Osteoblast (primary cell): ENCODE data around the gene CDR2. TPM values are rescaled to one million over a fixed set of nuclear protein-coding genes. Genes with fewer than 3 reads are reported as not detected.

Source experiments
- DNase-seq: peaks from one replicate; pipeline ENCODE4 v3.0.0; 2011; ENCODE audit warnings: low spot score, mixed read lengths; ENCODE audit not compliant: insufficient read length; ENCODE audit errors: missing footprints
- H2AFZ ChIP-seq: 2 replicates; pipeline ENCODE4 v1.6.0; 2011; ENCODE audit warnings: mild to moderate bottlenecking, low read length
- H3K27ac ChIP-seq: 2 replicates; pipeline ENCODE4 v1.5.1; 2011; ENCODE audit warnings: mild to moderate bottlenecking, low read depth, low read length, moderate library complexity
- H3K27me3 ChIP-seq: 2 replicates; pipeline ENCODE4 v1.6.0; 2012; ENCODE audit warnings: mild to moderate bottlenecking, control low read depth, inconsistent platforms, low read length, moderate library complexity; ENCODE audit not compliant: insufficient read depth
- H3K36me3 ChIP-seq: 2 replicates; pipeline ENCODE4 v1.5.1; 2011; ENCODE audit warnings: mild to moderate bottlenecking, low read length, control low read depth, moderate library complexity; ENCODE audit not compliant: insufficient read depth
- H3K4me1 ChIP-seq: 2 replicates; pipeline ENCODE4 v1.5.1; 2011; ENCODE audit warnings: mild to moderate bottlenecking, low read length, control low read depth, moderate library complexity; ENCODE audit not compliant: insufficient read depth
- H3K4me2 ChIP-seq: 2 replicates; pipeline ENCODE4 v1.6.0; 2011; ENCODE audit warnings: mild to moderate bottlenecking, low read length; ENCODE audit not compliant: insufficient read depth
- H3K4me3 ChIP-seq: fragments of 200-600 bp; sonication (generic); 3 replicates; pipeline ENCODE4 v1.5.1; 2012; ENCODE audit warnings: mild to moderate bottlenecking, low read length, inconsistent platforms; ENCODE audit not compliant: insufficient read depth
- H3K79me2 ChIP-seq: 2 replicates; pipeline ENCODE4 v1.6.0; 2012; ENCODE audit warnings: mild to moderate bottlenecking, low read length, control low read depth, inconsistent platforms; ENCODE audit not compliant: insufficient read depth
- H3K9me3 ChIP-seq: 2 replicates; pipeline ENCODE4 v1.5.1; 2011; ENCODE audit warnings: low read depth, low read length, control low read depth
- H4K20me1 ChIP-seq: 2 replicates; pipeline ENCODE4 v1.6.0; 2012; ENCODE audit warnings: mild to moderate bottlenecking, low read length, control low read depth; ENCODE audit not compliant: insufficient read depth
- total RNA-seq: library from RNA; depleted of rRNA; stranded (reverse); fragments of >200 nt; gene quantifications from 2 replicates; pipeline ENCODE4 v1.2.3, GENCODE V29; 2012
- TF ChIP-seq, protein P1 (sequence below): IDR thresholded peaks from 2 replicates; pipeline ENCODE4 v1.5.1; 2011; ENCODE audit warnings: mild to moderate bottlenecking, low read depth, low read length, moderate library complexity; ENCODE audit errors: extremely low read depth

Gene CDR2
- total RNA-seq, 1 donor = 52.5 TPM

DNA sequence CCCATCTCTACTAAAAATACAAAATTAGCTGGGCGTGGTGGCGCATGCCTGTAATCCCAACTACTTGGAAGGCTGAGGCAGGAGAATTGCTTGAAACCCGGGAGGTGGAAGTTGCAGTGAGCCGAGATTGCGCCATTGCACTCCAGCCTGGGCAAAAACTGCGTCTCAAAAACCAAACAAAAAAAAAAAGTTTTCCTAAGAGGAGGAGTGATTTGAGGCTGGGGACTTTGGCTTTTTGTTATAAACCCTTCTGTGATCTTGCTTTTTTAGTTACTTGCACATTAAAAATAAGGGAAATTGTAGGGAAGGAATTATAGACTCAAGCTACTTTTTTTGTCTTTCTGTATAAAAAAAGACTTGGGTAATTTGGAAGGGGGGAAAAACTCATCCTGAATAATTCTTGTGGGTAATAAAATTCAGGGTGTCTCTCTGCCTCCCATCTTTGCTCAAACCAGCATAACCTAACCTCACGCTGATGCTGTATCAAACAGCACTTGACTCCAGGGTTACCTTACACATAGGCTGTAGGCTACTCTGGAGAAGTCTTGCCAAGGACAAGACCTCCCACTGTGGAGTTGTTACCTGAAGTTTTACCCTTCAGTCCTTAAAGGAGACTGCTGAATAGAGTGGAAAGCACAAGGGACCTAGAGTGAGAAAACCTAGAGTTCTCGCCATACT, 1.7 kb upstream of the CDR2 start:
- DNase-seq = no peak
- Histone ChIP-seq H3K4me2 (no peak overlapping the region), H3K4me3 (no peak overlapping the region), H2AFZ (no peak overlapping the region), H3K9me3 (no peaks in the 10 kb centered on the region), H3K27ac (no peak overlapping the region), H3K79me2 (peaks cover 36% of the 10 kb centered on the region), H3K27me3 (no peaks in the 10 kb centered on the region), H3K36me3 (peaks cover 7% of the 10 kb centered on the region), H4K20me1 (peaks cover 24% of the 10 kb centered on the region), H3K4me1 (peaks cover 18% of the 10 kb centered on the region)
- TF ChIP-seq, protein P1, sequence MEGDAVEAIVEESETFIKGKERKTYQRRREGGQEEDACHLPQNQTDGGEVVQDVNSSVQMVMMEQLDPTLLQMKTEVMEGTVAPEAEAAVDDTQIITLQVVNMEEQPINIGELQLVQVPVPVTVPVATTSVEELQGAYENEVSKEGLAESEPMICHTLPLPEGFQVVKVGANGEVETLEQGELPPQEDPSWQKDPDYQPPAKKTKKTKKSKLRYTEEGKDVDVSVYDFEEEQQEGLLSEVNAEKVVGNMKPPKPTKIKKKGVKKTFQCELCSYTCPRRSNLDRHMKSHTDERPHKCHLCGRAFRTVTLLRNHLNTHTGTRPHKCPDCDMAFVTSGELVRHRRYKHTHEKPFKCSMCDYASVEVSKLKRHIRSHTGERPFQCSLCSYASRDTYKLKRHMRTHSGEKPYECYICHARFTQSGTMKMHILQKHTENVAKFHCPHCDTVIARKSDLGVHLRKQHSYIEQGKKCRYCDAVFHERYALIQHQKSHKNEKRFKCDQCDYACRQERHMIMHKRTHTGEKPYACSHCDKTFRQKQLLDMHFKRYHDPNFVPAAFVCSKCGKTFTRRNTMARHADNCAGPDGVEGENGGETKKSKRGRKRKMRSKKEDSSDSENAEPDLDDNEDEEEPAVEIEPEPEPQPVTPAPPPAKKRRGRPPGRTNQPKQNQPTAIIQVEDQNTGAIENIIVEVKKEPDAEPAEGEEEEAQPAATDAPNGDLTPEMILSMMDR = no peak

DNA sequence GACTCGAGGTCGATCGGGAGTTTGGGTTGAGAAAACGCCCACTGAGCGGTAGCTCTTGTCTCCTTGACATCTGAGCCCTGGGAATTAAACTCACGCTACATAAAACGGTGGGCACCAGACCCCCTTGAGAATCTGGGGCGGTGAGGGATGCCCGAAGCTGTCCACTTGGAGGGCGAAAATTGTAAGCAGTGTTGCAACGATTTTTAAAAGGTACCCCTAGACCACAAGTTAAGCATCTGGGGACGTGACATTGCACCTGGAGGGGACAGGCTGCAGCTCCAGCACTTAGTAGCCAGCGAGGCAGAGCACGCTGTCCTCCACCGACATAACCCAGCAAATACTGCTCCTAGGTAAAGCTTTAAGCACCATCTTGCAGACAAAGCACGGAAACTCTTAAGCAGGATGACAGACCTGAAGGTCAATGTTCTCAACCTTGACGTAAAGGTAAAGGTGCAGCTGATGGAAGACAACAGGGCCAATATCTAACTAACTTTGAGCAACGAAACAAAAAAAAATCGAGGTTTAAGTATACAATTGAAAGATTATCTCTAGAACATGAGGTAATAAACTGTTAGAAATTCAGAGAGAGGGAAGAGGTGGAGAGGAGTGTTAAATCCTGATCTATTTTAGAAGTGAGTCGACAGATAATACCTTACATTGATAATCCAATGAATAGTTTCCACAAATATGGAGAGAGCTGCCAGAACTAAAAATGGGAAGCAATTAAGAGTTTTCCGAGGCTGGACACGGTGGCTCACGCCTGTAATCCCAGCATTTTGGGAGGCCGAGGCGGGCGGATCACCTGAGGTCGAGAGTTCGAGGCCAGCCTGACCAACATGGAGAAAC, 921 bp upstream of the CDR2 start:
- Histone ChIP-seq H3K36me3 (peaks cover 13% of the 10 kb centered on the region), H3K79me2 (peaks cover 43% of the 10 kb centered on the region), H2AFZ (peak overlapping the region; percentile 90), H3K4me1 (peaks cover 24% of the 10 kb centered on the region), H3K4me2 (peak overlapping the region; percentile 98), H4K20me1 (peaks cover 30% of the 10 kb centered on the region), H3K9me3 (no peaks in the 10 kb centered on the region), H3K27ac (peak overlapping the region; percentile 52), H3K27me3 (no peaks in the 10 kb centered on the region), H3K4me3 (peak overlapping the region; percentile 93)
- DNase-seq = no peak
- TF ChIP-seq, protein P1 = no peak

DNA sequence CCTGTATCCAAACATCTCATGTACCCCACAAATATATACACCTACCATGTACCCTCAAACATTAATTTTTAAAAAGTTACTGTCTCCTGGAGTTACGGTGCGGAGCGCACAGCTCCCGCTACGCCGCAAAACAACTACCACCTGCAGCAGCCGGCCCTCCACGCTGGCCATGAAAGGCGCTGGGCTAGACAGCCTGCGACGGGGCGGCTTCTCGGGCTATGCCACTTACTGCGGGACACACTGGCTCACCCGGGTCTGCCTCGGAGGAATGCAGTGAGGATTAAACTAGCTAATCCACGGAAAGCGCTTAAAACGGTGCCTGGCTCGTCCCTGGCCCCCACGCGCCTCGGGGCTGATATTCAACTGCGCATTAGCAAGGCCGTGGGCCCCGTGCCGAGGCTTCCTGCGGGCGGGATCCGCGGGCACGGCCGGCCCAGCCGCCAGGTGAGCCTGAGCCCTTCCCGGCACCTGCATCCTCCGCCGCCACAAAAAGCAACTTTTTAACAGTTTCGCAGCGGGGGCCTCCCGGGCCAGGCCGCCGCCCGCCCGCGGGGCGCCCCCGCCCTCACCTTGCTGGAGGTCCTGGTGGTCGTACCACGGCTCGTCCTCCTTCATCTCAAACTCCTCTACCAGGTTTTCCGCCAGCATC, 633 bp downstream of the CDR2 start:
- H3K4me1 ChIP-seq = peaks cover 39% of the 10 kb centered on the region
- peak overlapping the region; percentile 93 for H3K4me3 ChIP-seq
- no peak for DNase-seq
- H3K36me3 ChIP-seq = peaks cover 16% of the 10 kb centered on the region
- peaks cover 59% of the 10 kb centered on the region for H3K79me2 ChIP-seq
- peak overlapping the region; percentile 94 for H3K4me2 ChIP-seq
- H3K9me3 ChIP-seq = no peaks in the 10 kb centered on the region
- peaks cover 44% of the 10 kb centered on the region for H4K20me1 ChIP-seq
- peak overlapping the region; percentile 58 for H2AFZ ChIP-seq
- TF ChIP-seq, protein P1 = no peak
- H3K27me3 ChIP-seq = no peaks in the 10 kb centered on the region
- peak overlapping the region; percentile 79 for H3K27ac ChIP-seq
